IMR-90 (cell line): ENCODE results near the gene RNF149.

Experiments
- BHLHE40 ChIP-seq: fragments of 150-350 bp; IDR thresholded peaks from 2 replicates; pipeline ENCODE4 v1.6.1; 2016; ENCODE audit warnings: mild to moderate bottlenecking, low read depth, low read length
- CHD1 ChIP-seq: IDR thresholded peaks from 2 replicates; pipeline ENCODE4 v1.6.1; 2012; ENCODE audit warnings: low read depth, low read length, improper control_type of control experiment
- CTCF ChIP-seq: conservative IDR thresholded peaks from 2 replicates; pipeline ENCODE4 v1.5.1; 2012; ENCODE audit warnings: mild to moderate bottlenecking, low read depth, low read length, improper control_type of control experiment
- ELK1 ChIP-seq: fragments of 150-350 bp; IDR thresholded peaks from 2 replicates; pipeline ENCODE4 v1.6.1; 2016; ENCODE audit warnings: low read depth, mild to moderate bottlenecking, low read length, moderate library complexity, borderline replicate concordance
- MAFK ChIP-seq: IDR thresholded peaks from 2 replicates; pipeline ENCODE4 v1.6.1; 2012; ENCODE audit warnings: low read depth, low read length, improper control_type of control experiment
- MAZ ChIP-seq: IDR thresholded peaks from 2 replicates; pipeline ENCODE4 v1.6.1; 2012; ENCODE audit warnings: low read depth, mild to moderate bottlenecking, low read length, improper control_type of control experiment, moderate library complexity, borderline replicate concordance
- MXI1 ChIP-seq: IDR thresholded peaks from 2 replicates; pipeline ENCODE4 v1.6.1; 2012; ENCODE audit warnings: low read depth, mild to moderate bottlenecking, low read length, moderate library complexity, borderline replicate concordance
- NFE2L2 ChIP-seq: fragments of 150-350 bp; IDR thresholded peaks from 2 replicates; pipeline ENCODE4 v1.6.1; 2016; ENCODE audit warnings: low read depth, mild to moderate bottlenecking, low read length
- POLR2A ChIP-seq: IDR thresholded peaks from 2 replicates; pipeline ENCODE4 v1.6.1; 2012; ENCODE audit warnings: mild to moderate bottlenecking, low read depth, low read length
- RAD21 ChIP-seq: IDR thresholded peaks from 2 replicates; pipeline ENCODE4 v1.6.1; 2012; ENCODE audit warnings: low read length, improper control_type of control experiment
- RCOR1 ChIP-seq: IDR thresholded peaks from 2 replicates; pipeline ENCODE4 v1.6.1; 2012; ENCODE audit warnings: mild to moderate bottlenecking, low read length, improper control_type of control experiment; ENCODE audit not compliant: insufficient replicate concordance
- RFX5 ChIP-seq: IDR thresholded peaks from 2 replicates; pipeline ENCODE4 v1.8.0; 2012; ENCODE audit warnings: low read depth, mild to moderate bottlenecking, low read length, moderate library complexity
- SMC3 ChIP-seq: fragments of 150-350 bp; IDR thresholded peaks from 2 replicates; pipeline ENCODE4 v1.6.1; 2016; ENCODE audit warnings: low read depth, mild to moderate bottlenecking, antibody characterized with exemption, low read length, moderate library complexity
- USF2 ChIP-seq: fragments of 150-350 bp; IDR thresholded peaks from 2 replicates; pipeline ENCODE4 v1.6.1; 2017; ENCODE audit warnings: mild to moderate bottlenecking, antibody characterized with exemption, low read length, low read depth

GRCh38 chr2:101330253-101330933, 21.9 kb upstream of the RNF149 start:
- no peak for TF ChIP-seq MAZ
- no peak for TF ChIP-seq CTCF
- no peak for TF ChIP-seq ELK1
- TF ChIP-seq RFX5 = no peak
- no peak for TF ChIP-seq BHLHE40
- TF ChIP-seq POLR2A = no peak
- TF ChIP-seq SMC3 = no peak
- TF ChIP-seq MXI1 = no peak
- TF ChIP-seq USF2 = no peak
- TF ChIP-seq RCOR1 = no peak
- TF ChIP-seq RAD21 = no peak
- no peak for TF ChIP-seq CHD1
- no peak for TF ChIP-seq NFE2L2
- no peak for TF ChIP-seq MAFK
